Inferior parietal cortex (tissue), 1 donor: ENCODE results near the gene GGNBP2.
A peak's percentile ranks its signal among the peaks of the same experiment; 100 is the strongest.

ENCODE experiments used
- DNase-seq: peaks from one replicate; pipeline ENCODE4 v3.0.0-alpha.2; 2016; ENCODE audit errors: extremely low spot score

GGNBP2 gene

DNA sequence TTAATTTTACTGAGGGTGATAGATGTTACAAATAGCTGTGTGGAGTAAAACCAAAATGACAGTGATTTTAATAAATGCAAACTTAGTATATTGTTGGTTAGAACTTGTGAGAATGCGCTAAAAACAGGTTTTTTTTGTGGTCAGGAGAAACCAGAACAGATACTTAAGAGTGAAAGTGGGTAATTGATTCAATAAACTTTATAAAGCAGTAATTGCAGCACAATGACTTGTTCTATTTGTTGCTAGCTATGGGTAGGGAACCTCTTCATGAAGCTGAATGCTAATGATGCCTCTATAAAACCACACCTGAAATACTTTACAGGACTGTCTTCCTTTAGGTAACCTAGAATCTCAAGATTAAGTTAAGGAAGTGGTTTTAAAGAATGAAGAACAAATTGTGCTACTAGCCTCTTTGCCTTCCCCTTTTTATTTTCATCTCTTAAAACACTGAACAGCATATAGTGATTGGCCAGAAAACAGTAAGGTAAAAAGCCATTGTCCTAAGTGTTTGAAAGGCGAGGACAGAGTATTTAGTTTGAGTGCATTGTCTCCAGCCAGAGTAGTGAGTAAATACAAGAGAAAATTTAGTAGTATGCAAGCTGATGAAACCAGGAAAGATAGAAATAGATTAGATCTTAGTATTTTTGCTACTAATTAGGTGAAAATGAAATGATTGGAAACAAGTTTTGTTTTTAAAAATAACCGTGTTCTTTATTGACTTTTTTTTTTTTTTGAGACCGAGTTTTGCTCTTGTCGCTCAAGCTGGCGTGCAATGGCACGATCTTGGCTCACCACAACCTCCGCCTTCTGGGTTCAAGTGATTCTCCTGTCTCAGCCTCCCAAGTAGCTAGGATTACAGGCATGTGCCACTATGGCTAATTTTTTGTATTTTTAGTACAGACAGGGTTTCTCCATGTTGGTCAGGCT, 6.0 kb downstream of the GGNBP2 start:
- DNase-seq, result no peak

GRCh38 chr17:36553459-36553858, 8.7 kb downstream of the GGNBP2 start:
- DNase-seq, result no peak

DNA sequence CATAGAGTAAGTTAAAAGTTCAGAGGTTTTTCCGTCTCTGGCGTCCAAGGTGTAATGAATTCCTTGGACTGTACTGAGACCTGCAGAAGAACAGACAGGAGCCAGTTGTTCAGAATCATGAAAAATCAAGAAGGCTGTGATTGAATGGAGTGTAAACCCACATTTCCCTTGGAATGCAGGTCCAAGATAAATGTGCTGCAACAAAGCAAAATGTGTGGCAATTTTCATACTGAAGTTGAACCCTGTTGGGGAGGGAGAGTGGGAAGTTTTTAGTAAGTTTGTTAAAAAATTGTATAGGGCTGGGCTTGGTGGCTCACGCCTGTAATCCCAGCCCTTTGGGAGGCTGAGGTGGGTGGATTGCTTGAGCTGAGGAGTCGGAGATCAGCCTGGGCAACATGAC, 21.4 kb downstream of the GGNBP2 start:
- DNase-seq, result no peak

GRCh38 chr17:36575028-36575427, 30.3 kb downstream of the GGNBP2 start:
- DNase-seq, result no peak

GRCh38 chr17:36576793-36577192, 32.1 kb downstream of the GGNBP2 start:
- DNase-seq, result no peak

- DNase-seq, result no peak
Observed at GRCh38 chr17:36578671-36579070, 34.0 kb downstream of the GGNBP2 start.

DNA sequence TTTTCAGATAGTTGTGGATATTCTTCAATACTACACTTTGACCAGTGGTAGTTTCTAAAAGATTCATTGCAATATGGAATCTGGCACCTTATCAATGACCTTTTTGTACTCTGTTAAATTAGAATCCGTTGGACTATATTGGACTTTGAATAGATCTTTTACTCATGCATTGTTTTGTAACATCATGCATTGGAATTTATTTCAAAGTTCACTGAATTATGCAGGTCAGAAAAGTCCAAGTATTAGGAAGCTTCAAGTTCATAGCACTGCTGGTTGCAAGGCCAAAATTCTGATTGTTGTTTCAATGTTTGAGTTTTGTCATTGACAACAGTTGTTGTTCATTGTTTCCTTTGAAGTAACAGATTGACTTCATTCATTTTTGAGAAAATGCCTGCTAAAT, 39.1 kb downstream of the GGNBP2 start:
- DNase-seq, result no peak

DNA sequence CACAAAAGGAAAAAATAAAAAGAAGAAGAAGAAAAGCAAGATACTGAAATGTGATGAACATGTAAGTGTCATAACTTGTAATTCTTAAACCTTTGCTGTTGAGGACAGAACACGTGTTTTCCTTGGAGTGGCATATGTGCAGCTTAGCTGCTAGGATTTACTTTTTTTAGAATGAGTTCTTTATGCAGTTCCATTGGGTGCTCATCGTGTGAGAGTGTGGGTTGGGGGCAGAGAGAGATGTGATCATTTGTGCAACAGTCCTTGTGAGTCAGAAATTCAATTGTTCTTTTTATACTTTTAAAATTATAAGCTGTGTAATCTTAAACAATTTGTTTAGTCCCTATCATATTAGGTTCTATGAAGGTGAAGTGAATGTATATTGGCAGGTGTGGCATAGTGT, 41.4 kb downstream of the GGNBP2 start:
- no peak for DNase-seq

DNA sequence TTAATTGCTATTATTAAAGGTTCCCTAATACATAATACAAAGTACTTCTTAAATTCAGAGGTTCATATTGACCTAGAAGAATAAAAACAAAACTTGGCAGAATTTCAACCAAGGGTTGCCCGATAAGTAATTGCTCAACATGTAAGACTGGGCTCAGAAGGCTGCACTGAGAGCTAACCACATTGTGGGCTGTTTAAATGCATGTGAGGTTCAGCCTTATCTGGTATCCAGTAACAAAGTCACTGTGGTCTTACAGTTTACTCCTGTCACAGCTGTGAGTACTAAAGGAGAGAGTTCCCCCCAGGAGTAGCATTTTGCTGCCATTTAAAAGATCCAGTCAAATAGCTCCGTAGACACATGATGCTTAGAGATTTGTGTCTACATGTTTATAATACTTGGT, 45.4 kb downstream of the GGNBP2 start:
- no peak for DNase-seq

- DNase-seq, result peak; percentile 76
Observed at GRCh38 chr17:36591434-36592315, 47.0 kb downstream of the GGNBP2 start, which contains the start of gene DHRS11. Gene DHRS11, plus strand, starts transcription at chr17:36591879. Its CDS starts 131 bp downstream, at chr17:36592010.

DNA sequence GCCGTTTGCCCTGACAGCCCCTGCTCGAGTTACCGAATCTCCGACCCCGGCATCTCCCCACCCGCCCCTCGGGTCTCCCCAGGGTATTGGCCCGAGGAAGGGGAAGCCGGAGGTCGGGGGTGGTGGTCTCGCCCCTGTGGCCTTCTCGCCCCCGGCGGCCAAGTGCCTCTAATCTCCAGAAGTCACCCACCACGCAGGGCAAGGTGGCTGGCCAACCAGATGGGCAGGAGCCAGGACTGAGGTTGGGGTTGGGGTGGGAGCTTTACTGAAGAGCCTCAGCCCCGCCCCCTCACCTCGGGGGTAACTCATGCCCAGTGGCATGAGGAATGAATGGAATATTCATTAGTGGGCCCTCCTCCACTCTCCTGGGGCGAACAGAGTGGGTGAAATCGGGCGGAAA, 47.6 kb downstream of the GGNBP2 start:
- DNase-seq, result no peak

- no peak for DNase-seq
Observed at GRCh38 chr17:36592716-36593321, 48.1 kb downstream of the GGNBP2 start.

GRCh38 chr17:36593656-36594316, 49.1 kb downstream of the GGNBP2 start:
- DNase-seq, result no peak

GRCh38 chr17:36594626-36595401, 50.1 kb downstream of the GGNBP2 start:
- no peak for DNase-seq

GRCh38 chr17:36597226-36597625, 52.5 kb downstream of the GGNBP2 start:
- DNase-seq, result no peak

- no peak for DNase-seq
Observed at GRCh38 chr17:36597866-36598777, 53.4 kb downstream of the GGNBP2 start.

DNA sequence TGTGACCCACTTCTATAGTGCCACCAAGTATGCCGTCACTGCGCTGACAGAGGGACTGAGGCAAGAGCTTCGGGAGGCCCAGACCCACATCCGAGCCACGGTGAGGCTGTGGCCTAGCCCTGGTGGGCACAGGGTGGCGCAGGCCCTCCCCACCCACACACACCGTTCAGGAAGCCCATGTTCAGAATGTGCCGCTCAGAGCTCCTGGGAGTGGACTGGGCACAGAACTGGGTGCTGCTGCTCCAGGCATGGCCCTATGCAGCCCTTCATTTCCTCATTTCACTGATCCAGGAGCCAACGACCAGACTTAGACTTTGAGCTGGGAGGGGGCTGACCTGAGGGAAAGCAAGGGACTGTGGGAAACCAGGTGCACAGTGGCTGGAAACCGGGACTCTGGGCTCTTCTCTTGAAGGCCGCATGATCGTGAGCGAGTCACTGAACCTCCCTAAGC, 54.3 kb downstream of the GGNBP2 start:
- DNase-seq, result no peak

- DNase-seq, result no peak
Observed at GRCh38 chr17:36599546-36600250, 55.0 kb downstream of the GGNBP2 start.

DNA sequence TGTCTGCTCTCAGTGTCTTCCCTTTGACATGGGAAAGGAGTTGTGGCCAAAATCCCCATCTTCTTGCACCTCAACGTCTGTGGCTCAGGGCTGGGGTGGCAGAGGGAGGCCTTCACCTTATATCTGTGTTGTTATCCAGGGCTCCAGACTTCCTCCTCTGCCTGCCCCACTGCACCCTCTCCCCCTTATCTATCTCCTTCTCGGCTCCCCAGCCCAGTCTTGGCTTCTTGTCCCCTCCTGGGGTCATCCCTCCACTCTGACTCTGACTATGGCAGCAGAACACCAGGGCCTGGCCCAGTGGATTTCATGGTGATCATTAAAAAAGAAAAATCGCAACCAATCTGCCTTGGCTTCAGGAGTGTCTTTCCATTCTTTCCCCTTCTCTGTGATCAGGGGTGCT, 55.7 kb downstream of the GGNBP2 start:
- no peak for DNase-seq
